T-helper 2 cell (primary cell): ENCODE measurements around the gene IMMP2L.
"Not testable (repeated sequence)": the region's sequence is repeated elsewhere in the genome, so short reads cannot be mapped to it uniquely, and the experiment has no call there.

Experiments
- DNase-seq, 5 experiments: peaks; one replicate each; pipeline versions ENCODE4 v3.0.0 to v3.0.0-alpha.2; 2012 to 2022

The IMMP2L gene

GRCh38 chr7:110964775-110965174, 597.5 kb downstream of the IMMP2L start:
- DNase-seq = peak in 1 of 5 experiments; percentile 16

DNA sequence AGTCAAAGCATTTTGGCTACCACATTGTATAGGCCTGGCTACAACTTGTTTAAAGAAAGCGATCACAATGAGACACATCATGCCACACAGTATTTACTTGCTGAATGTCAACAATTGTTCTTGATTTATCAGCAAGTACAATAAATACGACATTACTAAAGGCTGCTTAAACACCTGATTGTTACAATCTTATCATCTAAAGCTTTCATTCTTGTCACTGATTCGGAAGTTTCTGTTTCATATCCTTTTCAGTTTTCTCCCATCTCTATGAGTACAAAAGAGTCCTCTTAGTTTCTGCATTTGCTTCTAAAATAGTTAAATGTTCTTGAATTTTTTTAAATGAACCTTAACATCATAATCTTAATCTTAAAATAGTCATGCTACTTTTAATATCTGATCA, 599.5 kb downstream of the IMMP2L start:
- peak in 1 of 5 experiments; percentile 24 for DNase-seq

- DNase-seq = no peak
Measured at GRCh38 chr7:110962374-110962773, 599.9 kb downstream of the IMMP2L start.

GRCh38 chr7:110960811-110961210, 601.5 kb downstream of the IMMP2L start:
- DNase-seq = no peak

- no peak for DNase-seq
Measured at GRCh38 chr7:110948280-110948679, 614.0 kb downstream of the IMMP2L start.

- DNase-seq = no peak
Measured at GRCh38 chr7:110947408-110947807, 614.9 kb downstream of the IMMP2L start.

DNA sequence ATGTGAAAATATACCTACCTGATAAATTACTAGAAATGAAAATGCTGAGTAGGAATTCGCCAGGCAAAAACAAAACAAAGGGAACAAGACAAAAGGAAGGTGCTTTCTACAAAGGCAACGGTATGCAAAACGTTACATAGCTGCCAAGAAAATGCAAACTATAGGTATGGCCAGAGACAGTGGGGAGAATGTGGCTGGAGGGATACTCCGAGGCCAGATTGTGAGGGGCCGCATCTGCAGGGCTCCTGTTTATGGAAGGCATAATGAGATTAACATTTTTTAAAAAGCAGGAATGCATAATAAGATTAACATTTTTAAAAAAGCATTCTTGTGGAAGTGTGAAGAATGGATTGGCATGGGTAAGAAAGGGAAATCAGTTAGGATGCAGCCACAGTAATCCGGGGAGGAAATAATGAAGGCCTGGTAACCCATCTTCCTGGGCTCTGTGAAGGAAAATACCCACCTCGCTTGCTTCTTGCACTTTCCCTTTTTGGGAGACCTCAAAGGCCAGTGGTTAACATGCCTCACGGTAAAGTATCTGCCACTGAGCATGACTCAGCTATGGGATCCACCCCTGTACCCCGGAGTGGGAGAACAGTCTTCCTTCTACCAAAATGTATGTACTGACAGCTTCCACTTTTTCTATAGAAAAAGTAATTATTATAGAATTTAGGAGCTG, 617.2 kb downstream of the IMMP2L start:
- no peak for DNase-seq

DNA sequence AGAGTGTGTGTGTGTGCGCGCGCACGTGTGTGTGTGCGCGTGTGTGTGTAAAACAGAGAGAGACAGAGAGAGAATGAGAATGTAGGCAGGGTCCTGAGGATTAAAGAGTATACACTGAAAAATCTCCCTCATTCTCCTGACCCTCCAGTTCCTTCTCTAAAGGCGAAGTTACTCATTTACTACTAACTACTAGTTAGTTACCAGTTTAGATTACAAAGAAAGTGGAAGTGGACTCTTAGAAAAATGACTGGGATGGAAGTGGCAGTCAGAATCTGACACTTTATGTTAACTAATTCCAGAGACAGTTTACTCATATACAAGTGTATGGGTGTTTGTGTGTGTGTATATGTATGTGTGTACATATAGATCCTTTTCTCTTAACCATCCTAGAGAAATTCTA, 617.8 kb downstream of the IMMP2L start:
- no peak for DNase-seq

GRCh38 chr7:110943701-110944345, 618.5 kb downstream of the IMMP2L start:
- no peak for DNase-seq

DNA sequence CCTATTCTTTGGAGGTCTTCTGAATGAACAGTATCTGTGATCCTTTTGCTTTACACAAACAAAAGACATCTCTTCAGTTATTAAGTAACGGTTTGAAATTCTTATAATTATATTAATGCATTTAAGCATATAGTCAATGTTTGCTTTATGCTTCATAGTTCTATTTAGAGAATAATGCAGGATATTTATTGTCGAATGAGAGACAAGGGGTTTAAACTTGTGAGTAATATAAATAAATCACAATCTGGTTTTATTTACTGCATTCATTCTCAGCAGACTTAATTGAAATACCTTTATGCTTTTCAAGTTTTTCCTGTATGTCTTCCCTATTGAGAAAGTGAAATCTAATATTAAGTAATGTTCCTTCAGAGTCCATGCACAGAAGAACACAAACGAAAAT, 620.9 kb downstream of the IMMP2L start:
- no peak for DNase-seq

DNA sequence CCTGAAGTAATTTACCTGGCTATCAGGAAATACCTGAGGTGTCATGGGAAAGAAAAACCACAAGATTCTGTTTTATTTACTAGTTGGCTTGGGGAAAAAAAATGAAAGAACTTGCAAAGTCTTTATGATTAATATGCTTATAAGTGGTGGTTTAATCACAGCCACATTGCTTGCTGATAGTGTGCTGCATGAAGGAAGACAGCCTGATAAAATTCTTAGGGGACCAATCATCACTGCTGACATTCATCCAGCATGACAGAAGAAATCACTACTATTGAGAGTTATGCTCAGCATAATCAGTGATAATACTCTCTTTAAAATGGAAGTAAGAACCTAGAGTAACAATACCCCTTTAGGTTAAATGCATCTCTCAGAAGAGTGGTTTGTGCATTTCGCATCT, 621.5 kb downstream of the IMMP2L start:
- DNase-seq = no peak

- DNase-seq = no peak
Measured at GRCh38 chr7:110938165-110938564, 624.1 kb downstream of the IMMP2L start.

DNA sequence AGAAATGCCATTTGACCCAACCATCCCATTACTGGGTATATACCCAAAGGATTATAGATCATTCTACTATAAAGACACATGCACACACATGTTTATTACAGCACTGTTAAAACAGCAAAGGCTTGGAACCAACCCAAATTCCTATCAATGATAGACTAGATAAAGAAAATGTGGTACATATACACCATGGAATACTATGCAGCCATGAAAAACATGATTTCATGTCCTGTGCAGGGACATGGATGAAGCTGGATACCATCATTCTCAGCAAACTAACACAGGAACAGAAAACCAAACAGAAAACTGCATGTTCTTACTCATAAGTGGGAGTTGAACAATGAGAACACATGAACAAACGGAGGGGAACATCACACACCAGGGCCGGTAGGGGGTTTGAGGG, 625.6 kb downstream of the IMMP2L start:
- DNase-seq = not testable (repeated sequence)

GRCh38 chr7:110929480-110930249, 632.6 kb downstream of the IMMP2L start:
- peak in 1 of 5 experiments; percentile 38 for DNase-seq

DNA sequence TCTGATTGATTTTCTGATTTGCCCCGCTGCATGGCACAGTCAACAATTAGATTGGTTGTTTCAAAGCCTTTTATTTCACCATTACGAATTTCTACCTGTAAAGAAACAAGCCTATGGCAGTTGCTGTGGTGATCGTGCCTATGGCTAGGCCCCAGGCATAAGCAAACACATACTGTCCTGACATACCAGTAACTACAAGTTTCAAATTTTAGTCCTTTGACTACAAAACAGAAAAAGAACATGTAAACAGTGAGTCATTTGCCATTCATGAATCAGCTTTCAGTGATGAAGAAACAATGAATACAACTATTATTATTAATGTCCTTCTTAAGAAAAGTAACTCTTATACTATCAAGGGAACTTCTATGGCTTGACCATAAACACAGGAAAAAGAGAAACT, 639.4 kb downstream of the IMMP2L start:
- DNase-seq = no peak

GRCh38 chr7:110921595-110922151, 640.6 kb downstream of the IMMP2L start:
- DNase-seq = no peak

DNA sequence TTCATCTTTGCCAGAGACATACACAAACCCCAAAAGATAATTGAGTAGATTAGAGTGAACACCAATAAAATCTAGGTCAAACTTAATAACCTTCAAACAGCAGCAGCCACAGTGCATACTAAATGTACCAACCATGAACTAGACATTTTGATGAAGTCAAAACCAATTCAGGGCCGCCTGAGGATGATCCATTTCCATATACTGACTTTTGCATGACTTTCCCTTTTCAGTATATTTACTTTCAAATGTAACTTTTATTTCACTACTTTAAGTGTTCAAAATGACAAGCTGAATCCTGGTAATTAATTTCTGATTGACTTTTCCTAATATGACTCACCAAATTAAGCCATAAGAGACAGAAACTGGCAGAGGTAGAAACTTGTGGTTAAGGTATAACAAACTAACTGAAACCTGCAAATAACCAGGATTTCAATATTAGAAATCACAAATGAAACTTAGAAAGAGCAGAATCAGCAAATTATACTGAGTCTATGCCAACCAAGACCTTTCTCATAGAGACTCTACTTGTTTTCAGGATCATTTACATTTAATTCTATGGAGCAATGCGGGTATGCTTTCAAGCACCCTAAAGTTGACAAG, 643.2 kb downstream of the IMMP2L start:
- peak in 1 of 5 experiments; percentile 62 for DNase-seq

DNA sequence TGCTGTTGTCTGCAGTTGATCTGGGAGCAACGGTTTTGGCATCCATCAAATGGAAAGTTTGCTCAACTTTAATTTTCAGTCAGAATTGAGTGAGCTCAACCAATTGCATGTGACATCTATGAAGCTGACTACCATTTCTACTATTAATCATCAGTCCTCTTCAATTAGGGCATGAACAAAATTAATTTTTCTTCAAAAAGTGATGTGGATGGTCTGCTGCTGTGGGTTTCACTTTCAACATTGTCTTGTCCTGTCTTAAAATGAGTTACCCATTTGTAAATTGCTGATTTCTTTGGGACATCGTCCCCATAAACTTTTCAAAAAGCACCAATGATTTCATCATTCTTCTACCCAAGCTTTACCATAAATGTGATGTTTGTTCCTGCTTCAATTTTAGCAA, 648.0 kb downstream of the IMMP2L start:
- no peak for DNase-seq

GRCh38 chr7:110911632-110912031, 650.7 kb downstream of the IMMP2L start:
- DNase-seq = no peak

GRCh38 chr7:110909117-110909516, 653.2 kb downstream of the IMMP2L start:
- no peak for DNase-seq

DNA sequence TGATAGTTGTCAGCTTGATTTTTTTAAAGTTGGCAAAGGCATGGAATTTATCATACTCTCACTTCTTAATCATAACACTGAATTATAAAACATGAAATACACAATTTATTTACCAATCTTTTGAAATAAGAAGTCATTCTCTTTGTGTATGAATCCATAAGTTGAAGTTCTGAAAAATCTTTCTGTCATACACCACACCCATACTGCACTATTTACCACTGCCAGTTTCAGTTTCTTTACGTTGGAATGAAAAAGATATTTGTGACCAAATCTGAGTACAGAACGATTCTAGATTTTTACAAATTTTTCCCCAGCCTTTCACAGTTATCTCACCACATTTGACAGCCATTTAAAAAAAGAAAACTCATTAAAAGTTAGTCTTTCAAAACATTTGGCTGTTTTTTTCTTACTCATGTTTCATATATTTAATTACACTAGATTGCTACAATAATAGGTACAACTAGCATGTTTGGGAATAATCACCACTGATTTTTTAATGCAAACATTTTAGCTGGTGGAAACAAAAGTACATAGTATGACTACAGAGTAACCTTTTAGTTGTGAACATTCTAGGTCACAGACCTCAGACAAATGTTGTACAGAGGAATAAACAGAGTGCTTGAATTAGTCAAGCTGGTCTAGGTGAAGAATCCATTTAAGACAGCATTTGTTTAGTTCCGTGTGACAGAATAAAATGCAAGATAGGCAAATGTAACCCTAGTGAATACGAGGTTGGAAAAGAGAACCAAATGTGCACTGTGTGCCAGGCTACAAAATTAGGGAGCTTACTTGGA, 656.3 kb downstream of the IMMP2L start:
- peak in 1 of 5 experiments; percentile 72 for DNase-seq

DNA sequence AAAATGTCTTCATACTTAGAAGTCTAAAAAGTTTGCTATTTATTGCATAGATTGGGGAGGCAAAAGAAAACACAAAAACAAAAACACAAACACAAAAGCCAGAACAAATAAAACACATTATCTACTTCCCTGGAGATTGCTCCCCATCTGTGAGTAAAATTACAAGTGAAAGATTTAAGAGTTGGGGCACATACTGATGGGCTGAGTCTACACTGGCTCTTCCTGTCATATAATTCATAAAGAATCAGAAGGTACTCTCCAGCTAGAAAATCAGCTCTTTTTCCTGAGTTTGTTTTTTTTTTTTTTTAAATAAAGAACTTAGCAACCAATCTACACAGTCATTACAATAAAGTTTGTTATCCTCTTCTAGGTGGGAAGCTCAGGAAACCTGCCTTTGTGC, 663.8 kb downstream of the IMMP2L start:
- no peak for DNase-seq
